GM12878 (cell line): ENCODE data around the gene SLC44A4. TPM values are rescaled to one million over a fixed set of nuclear protein-coding genes. Genes with fewer than 3 reads are reported as not detected.

ENCODE experiments used
- CREM ChIP-seq: IDR thresholded peaks from 2 replicates; pipeline ENCODE4 v1.6.1; 2014; ENCODE audit warnings: antibody characterized with exemption, low read depth
- EED ChIP-seq: sonication (generic); IDR thresholded peaks from 2 replicates; pipeline ENCODE4 v1.6.1; 2016; ENCODE audit warnings: antibody characterized with exemption, low read depth
- EGR1 ChIP-seq, 2 experiments: IDR thresholded peaks; 1 replicate in 1 of 2; 2 replicates in 1 of 2; pipeline ENCODE4 v1.6.1; 2011 to 2012; ENCODE audit warnings: low read depth in 2 of 2, low read length in 2 of 2, borderline replicate concordance in 1 of 2, mild to moderate bottlenecking in 1 of 2, moderate library complexity in 1 of 2
- IKZF1 ChIP-seq: fragments of 450-650 bp; conservative IDR thresholded peaks from 2 replicates; pipeline ENCODE4 v1.6.1; 2017; ENCODE audit warnings: antibody characterized with exemption, mild to moderate bottlenecking
- RFX5 ChIP-seq: IDR thresholded peaks from 2 replicates; pipeline ENCODE4 v1.6.1; 2011; ENCODE audit warnings: low read depth, low read length, improper control_type of control experiment
- SIN3A ChIP-seq: IDR thresholded peaks from 2 replicates; pipeline ENCODE4 v1.6.1; 2012; ENCODE audit warnings: low read depth, low read length, improper control_type of control experiment
- SIX5 ChIP-seq: IDR thresholded peaks from 2 replicates; pipeline ENCODE4 v1.6.1; 2011; ENCODE audit warnings: mild to moderate bottlenecking, low read depth, low read length, moderate library complexity; ENCODE audit not compliant: severe bottlenecking
- SMC3 ChIP-seq: IDR thresholded peaks from 2 replicates; pipeline ENCODE4 v1.6.1; 2011; ENCODE audit warnings: low read length, improper control_type of control experiment, borderline replicate concordance
- SREBF1 ChIP-seq: IDR thresholded peaks from 2 replicates; pipeline ENCODE4 v1.6.1; 2012; ENCODE audit warnings: mild to moderate bottlenecking, low read length
- ZNF217 ChIP-seq: fragments of 450-650 bp; IDR thresholded peaks from 2 replicates; pipeline ENCODE4 v1.6.1; 2017; ENCODE audit warnings: antibody characterized with exemption, mild to moderate bottlenecking
- ZNF24 ChIP-seq: fragments of 450-650 bp; IDR thresholded peaks from 2 replicates; pipeline ENCODE4 v1.6.1; 2017; ENCODE audit warnings: antibody characterized with exemption, mild to moderate bottlenecking
- polyA plus RNA-seq, 11 experiments: library from polyadenylated mRNA; depleted of rRNA in 4 of 11; unstranded in 6 of 11; stranded (reverse) in 5 of 11; fragments of >200 nt; fragmentation: Nextera tagmentation in 4 of 11; fragmentation: Illumina TruSeq in 1 of 11; extraction: Ambion mirVana in 4 of 11; extraction: Trizol in 1 of 11; gene quantifications; 1 replicate in 1 of 11; 2 replicates in 10 of 11; pipeline versions ENCODE4 v1.2.1 to v1.2.3, GENCODE V29; 2011 to 2016; ENCODE audit warnings: inconsistent platforms in 2 of 11, missing spikeins in 2 of 11, low read depth in 1 of 11
- total RNA-seq, 4 experiments: library from RNA; depleted of rRNA in 3 of 4; stranded (reverse); fragments of >200 nt in 3 of 4; fragmentation: Illumina TruSeq in 1 of 4; extraction: Trizol in 1 of 4; gene quantifications; 2 replicates each; pipeline versions ENCODE4 v1.2.1 to v1.2.3, GENCODE V29; 2013 to 2021
- TF ChIP-seq, protein P1 (sequence below): fragments of 450-650 bp; IDR thresholded peaks from 2 replicates; pipeline ENCODE4 v1.6.1; 2017; ENCODE audit warnings: mild to moderate bottlenecking, moderate library complexity
- TF ChIP-seq, protein P2 (sequence below): fragments of 450-650 bp; formaldehyde crosslinking; IDR thresholded peaks from 2 replicates; pipeline ENCODE4 v1.4.0; 2022; ENCODE audit warnings: mild to moderate bottlenecking, moderate library complexity
- TF ChIP-seq, protein P3 (sequence below): fragments of 450-650 bp; IDR thresholded peaks from 2 replicates; pipeline ENCODE4 v1.6.1; 2014; ENCODE audit warnings: mild to moderate bottlenecking
- TF ChIP-seq, protein P4 (sequence below): fragments of 450-650 bp; conservative IDR thresholded peaks from 2 replicates; pipeline ENCODE4 v1.6.1; 2017; ENCODE audit warnings: mild to moderate bottlenecking, moderate library complexity
- TF ChIP-seq, protein P5 (sequence below): fragments of 450-650 bp; IDR thresholded peaks from 2 replicates; pipeline ENCODE4 v1.6.1; 2018; ENCODE audit warnings: mild to moderate bottlenecking, low read depth, moderate library complexity; ENCODE audit not compliant: partially characterized antibody

SLC44A4 gene
- total and polyA plus RNA-seq, 10 of the 15 experiments (the other 5 are each of a cell fraction or from before 2014, with no cell fraction given): 0.04 to 0.24 (median 0.15) TPM; not detected in 3

DNA sequence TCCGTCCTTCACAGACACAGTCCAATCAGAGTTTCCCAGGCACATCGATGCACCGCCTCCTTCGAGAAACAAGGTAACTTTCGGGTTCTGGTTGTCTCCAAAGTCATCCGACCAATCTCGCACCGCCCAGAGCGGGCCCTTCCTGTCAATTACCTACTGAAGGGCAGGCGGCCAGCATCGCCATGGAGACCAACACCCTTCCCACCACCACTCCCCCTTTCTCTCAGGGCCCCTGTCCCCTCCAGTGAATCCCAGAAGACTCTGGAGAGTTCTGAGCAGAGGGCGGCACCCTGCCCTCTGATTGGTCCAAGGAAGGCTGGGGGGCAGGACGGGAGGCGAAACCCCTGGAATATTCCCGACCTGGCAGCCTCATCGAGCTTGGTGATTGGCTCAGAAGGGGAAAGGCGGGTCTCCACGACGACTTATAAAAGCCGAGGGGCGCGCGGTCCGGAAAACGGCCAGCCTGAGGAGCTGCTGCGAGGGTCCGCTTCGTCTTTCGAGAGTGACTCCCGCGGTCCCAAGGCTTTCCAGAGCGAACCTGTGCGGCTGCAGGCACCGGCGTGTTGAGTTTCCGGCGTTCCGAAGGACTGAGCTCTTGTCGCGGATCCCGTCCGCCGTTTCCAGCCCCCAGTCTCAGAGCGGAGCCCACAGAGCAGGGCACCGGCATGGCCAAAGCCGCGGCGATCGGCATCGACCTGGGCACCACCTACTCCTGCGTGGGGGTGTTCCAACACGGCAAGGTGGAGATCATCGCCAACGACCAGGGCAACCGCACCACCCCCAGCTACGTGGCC, 51.3 kb downstream of the SLC44A4 start, which contains the start of gene HSPA1B (continued):
- TF ChIP-seq EED (peak; percentile 94), SIN3A (no peak), EGR1 (IDR thresholded peaks at IDR 0.05; ENCODE audit: borderline replicate concordance in 1 of 2, low read depth in 2 of 2, low read length in 2 of 2) (no peak), IKZF1 (peak; percentile 90), ZNF217 (no peak), RFX5 (peak; percentile 38; the same call in 1 of the 2 replicates), SREBF1 (no peak), ZNF24 (no peak), SIX5 (no peak), CREM (no peak), SMC3 (no peak)
- TF ChIP-seq, protein P1, sequence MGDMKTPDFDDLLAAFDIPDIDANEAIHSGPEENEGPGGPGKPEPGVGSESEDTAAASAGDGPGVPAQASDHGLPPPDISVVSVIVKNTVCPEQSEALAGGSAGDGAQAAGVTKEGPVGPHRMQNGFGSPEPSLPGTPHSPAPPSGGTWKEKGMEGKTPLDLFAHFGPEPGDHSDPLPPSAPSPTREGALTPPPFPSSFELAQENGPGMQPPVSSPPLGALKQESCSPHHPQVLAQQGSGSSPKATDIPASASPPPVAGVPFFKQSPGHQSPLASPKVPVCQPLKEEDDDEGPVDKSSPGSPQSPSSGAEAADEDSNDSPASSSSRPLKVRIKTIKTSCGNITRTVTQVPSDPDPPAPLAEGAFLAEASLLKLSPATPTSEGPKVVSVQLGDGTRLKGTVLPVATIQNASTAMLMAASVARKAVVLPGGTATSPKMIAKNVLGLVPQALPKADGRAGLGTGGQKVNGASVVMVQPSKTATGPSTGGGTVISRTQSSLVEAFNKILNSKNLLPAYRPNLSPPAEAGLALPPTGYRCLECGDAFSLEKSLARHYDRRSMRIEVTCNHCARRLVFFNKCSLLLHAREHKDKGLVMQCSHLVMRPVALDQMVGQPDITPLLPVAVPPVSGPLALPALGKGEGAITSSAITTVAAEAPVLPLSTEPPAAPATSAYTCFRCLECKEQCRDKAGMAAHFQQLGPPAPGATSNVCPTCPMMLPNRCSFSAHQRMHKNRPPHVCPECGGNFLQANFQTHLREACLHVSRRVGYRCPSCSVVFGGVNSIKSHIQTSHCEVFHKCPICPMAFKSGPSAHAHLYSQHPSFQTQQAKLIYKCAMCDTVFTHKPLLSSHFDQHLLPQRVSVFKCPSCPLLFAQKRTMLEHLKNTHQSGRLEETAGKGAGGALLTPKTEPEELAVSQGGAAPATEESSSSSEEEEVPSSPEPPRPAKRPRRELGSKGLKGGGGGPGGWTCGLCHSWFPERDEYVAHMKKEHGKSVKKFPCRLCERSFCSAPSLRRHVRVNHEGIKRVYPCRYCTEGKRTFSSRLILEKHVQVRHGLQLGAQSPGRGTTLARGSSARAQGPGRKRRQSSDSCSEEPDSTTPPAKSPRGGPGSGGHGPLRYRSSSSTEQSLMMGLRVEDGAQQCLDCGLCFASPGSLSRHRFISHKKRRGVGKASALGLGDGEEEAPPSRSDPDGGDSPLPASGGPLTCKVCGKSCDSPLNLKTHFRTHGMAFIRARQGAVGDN: peak; percentile 33; the same call in 1 of the 2 replicates
- TF ChIP-seq, protein P2, sequence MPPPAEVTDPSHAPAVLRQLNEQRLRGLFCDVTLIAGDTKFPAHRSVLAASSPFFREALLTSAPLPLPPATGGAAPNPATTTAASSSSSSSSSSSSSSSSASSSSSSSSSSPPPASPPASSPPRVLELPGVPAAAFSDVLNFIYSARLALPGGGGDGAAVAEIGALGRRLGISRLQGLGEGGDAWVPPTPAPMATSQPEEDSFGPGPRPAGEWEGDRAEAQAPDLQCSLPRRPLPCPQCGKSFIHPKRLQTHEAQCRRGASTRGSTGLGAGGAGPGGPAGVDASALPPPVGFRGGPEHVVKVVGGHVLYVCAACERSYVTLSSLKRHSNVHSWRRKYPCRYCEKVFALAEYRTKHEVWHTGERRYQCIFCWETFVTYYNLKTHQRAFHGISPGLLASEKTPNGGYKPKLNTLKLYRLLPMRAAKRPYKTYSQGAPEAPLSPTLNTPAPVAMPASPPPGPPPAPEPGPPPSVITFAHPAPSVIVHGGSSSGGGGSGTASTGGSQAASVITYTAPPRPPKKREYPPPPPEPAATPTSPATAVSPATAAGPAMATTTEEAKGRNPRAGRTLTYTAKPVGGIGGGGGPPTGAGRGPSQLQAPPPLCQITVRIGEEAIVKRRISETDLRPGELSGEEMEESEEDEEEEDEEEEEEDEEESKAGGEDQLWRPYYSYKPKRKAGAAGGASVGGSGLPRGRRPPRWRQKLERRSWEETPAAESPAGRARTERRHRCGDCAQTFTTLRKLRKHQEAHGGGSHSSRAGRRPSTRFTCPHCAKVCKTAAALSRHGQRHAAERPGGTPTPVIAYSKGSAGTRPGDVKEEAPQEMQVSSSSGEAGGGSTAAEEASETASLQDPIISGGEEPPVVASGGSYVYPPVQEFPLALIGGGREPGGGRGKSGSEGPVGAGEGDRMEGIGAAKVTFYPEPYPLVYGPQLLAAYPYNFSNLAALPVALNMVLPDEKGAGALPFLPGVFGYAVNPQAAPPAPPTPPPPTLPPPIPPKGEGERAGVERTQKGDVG (CRISPR knock-in tag): no peak
- TF ChIP-seq, protein P3, sequence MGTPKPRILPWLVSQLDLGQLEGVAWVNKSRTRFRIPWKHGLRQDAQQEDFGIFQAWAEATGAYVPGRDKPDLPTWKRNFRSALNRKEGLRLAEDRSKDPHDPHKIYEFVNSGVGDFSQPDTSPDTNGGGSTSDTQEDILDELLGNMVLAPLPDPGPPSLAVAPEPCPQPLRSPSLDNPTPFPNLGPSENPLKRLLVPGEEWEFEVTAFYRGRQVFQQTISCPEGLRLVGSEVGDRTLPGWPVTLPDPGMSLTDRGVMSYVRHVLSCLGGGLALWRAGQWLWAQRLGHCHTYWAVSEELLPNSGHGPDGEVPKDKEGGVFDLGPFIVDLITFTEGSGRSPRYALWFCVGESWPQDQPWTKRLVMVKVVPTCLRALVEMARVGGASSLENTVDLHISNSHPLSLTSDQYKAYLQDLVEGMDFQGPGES: no peak
- TF ChIP-seq, protein P4, sequence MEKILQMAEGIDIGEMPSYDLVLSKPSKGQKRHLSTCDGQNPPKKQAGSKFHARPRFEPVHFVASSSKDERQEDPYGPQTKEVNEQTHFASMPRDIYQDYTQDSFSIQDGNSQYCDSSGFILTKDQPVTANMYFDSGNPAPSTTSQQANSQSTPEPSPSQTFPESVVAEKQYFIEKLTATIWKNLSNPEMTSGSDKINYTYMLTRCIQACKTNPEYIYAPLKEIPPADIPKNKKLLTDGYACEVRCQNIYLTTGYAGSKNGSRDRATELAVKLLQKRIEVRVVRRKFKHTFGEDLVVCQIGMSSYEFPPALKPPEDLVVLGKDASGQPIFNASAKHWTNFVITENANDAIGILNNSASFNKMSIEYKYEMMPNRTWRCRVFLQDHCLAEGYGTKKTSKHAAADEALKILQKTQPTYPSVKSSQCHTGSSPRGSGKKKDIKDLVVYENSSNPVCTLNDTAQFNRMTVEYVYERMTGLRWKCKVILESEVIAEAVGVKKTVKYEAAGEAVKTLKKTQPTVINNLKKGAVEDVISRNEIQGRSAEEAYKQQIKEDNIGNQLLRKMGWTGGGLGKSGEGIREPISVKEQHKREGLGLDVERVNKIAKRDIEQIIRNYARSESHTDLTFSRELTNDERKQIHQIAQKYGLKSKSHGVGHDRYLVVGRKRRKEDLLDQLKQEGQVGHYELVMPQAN: peak; percentile 70; the same call in 1 of the 2 replicates
- TF ChIP-seq, protein P5, sequence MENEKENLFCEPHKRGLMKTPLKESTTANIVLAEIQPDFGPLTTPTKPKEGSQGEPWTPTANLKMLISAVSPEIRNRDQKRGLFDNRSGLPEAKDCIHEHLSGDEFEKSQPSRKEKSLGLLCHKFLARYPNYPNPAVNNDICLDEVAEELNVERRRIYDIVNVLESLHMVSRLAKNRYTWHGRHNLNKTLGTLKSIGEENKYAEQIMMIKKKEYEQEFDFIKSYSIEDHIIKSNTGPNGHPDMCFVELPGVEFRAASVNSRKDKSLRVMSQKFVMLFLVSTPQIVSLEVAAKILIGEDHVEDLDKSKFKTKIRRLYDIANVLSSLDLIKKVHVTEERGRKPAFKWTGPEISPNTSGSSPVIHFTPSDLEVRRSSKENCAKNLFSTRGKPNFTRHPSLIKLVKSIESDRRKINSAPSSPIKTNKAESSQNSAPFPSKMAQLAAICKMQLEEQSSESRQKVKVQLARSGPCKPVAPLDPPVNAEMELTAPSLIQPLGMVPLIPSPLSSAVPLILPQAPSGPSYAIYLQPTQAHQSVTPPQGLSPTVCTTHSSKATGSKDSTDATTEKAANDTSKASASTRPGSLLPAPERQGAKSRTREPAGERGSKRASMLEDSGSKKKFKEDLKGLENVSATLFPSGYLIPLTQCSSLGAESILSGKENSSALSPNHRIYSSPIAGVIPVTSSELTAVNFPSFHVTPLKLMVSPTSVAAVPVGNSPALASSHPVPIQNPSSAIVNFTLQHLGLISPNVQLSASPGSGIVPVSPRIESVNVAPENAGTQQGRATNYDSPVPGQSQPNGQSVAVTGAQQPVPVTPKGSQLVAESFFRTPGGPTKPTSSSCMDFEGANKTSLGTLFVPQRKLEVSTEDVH: no peak
